Stromal cell of bone marrow (primary cell): ENCODE results near the gene LRRC37B.
"Not testable (repeated sequence)": the region's sequence is repeated elsewhere in the genome, so short reads cannot be mapped to it uniquely, and the experiment has no call there.

ENCODE experiments used
- DNase-seq: peaks from one replicate; pipeline ENCODE4 v3.0.0-alpha.2; 2012; ENCODE audit warnings: low read depth

Gene LRRC37B

DNA sequence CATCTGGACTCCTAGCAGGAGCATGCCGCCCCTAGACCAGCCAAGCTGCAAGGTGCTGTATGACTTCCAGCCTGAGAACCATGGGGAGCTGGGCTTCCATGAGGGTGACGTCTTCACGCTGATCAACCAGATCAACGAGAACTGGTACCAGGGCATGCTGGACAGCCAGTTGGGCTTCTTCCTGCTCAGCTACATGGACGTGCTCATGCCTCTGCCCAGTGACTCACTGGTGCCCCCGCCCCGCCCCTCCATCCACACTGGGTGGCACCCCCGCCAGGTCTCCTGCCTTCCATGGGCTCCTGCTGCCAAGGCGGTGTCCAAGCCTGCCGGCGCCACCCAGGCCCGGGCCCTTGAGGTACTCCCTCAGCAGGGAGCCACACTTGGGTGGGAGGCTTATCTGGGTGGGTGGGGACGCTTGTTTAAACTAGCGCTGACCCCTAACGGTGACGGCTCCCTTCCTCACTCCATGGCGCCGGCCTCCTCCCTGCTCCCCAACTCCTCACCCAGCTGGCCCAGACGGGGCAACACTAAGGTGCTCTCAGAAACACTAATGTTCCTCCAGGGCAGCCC is 34.2 kb downstream of the LRRC37B start:
- not testable (repeated sequence) for DNase-seq

DNA sequence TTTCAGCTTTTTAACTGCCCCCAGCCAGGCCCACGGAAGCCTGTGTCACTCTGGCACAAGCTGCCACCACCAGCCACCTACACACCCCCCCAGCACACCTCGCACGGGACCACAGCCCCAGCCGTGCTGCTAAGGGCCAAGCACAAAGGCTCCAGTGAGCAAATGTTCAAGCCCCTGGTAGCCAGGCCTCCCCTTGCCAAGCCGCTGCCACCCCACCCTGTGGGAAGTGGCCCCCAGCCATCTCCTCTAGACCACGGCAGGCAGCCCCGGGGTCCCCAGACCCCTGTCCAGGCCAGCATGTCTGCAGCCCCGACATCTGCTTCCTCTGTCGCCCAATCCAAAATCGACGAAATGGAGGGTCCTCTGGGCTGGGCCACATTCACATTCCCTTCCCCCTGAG is 35.1 kb downstream of the LRRC37B start:
- not testable (repeated sequence) for DNase-seq

DNA sequence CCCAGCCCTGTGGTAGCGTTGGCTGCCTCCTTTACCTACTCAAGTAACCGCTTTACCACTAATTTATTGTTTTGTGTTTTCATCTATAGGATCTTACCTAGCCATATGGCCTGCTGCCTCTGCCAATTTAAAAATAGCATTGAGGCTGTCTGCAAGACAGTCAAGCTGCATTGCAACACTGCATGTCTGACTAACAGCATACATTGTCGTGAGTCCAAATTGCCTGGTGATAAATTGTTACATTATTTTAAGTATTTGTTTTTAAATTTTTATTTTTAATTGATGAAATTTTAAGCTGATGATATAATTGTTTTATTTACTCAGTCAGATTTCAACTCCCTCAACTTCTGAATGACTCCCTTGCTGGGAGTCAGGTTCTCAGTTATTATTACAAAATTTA is 38.4 kb downstream of the LRRC37B start:
- not testable (repeated sequence) for DNase-seq

DNA sequence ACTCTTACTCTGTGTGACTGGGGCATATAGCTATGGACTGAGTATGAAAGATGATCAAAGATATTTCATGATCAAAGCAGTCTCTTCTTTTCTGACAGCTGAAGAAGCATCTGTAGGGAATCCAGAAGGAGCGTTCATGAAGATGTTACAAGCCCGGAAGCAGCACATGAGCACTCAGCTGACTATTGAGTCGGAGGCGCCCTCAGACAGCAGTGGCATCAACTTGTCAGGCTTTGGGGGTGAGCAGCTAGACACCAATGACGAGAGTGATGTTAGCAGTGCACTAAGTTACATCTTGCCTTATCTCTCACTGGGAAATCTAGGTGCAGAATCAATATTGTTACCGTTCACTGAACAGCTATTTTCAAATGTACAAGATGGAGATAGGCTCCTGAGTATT is 40.5 kb downstream of the LRRC37B start:
- not testable (repeated sequence) for DNase-seq

DNA sequence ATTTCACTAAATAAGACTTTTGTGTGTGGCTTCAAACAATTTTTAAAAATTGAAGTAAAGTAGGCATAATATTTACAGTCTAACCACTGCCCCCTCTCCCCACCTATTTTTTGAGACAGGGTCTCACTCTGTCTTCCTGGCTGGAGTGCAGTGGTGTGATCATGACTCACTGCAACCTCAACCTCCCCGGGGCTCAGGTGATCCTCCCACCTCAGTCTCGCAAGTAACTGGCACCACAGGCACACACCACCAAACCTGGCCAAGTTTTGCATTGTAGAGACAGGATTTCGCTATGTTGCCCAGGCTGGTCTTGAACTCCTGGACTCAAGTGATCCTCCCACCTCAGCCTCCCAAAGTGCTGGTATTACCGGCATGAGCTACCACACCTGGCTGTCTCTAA is 47.8 kb downstream of the LRRC37B start:
- DNase-seq, result not testable (repeated sequence)

DNA sequence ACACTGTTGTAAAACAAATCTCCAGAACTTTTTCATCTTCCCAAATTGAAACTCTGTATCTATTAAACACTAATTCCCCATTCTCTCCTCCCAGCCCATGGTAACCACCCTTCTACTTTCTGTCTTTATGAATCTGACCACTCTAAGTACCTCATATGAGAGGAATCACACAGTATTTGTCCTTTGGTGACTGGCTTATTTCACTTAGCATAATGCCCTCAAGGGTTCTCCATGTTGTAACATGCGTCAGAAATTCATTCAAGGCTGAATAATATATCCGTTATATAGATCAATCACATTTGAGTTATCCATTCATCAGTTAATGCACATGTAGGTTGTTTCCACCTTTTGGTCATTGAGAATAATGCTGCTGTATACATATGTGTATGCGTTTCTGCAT is 48.2 kb downstream of the LRRC37B start:
- not testable (repeated sequence) for DNase-seq

DNA sequence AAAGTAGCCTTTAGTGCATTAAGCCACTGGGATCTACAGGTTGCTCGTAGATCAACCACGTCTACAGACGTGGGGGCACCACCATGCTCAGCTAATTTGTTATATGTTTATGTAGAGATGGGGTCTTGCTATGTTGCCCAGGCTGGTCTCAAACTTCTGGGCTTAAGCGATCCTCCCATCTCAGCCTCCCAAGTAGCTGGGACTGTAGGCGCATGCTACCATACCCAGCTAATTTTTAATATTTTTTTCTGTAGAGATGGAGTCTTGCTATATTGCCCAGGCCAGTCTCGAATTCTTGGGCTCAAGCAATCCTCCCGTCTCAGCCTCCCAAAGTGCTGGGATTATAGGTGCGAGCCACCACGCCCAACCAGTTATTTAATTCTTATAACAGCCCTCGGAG is 49.3 kb downstream of the LRRC37B start:
- DNase-seq, result not testable (repeated sequence)

DNA sequence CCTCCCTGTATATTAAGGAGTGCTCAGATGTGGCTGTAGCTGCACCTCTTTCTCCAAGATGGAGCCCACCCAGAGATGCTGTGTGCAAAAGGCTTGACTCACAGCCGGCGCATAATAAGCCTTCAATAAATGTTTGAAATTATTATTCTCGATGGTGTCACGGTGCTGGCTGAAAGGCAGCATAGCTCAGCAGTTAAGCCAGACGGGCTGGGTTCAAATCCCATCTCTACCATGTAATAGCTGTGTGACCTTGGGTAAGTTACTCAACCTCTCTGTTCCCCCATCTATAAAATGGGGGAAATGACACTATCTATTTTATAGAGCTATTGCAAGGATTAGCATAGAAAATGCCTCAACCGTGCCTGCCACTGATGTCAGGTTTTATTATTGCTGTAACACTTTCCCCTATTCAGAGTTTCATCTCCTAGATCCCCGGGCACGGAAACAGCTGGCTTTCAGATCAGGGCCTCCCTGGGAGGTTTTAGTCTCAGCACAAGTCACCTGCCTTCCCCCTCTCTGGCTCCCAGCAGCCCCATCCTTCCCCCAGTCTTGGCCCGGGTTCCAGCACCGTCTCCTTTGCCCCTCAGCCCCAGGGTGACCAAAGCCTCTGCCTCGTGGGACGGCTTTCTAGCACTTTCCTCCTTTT is 50.4 kb downstream of the LRRC37B start:
- DNase-seq, result not testable (repeated sequence)

DNA sequence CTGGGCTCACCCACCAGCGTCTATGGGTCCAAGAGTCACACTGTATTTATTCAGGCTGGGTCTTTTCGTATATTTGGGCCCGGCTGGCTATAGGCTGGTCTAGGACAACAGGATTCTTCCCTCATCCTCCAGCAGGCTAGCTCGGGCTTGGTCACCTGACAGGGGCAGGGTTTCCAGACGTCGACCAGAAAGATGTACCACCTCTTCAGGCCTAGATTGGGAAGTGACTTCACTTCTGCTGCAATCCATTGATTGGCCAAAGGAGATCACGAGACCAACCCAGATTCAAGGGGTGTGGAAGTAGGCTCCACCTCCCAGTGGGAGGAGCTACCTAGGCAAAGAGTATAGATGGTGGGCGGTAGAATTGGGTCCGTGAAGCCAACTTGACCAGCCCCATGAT is 53.5 kb downstream of the LRRC37B start:
- DNase-seq, result not testable (repeated sequence)

DNA sequence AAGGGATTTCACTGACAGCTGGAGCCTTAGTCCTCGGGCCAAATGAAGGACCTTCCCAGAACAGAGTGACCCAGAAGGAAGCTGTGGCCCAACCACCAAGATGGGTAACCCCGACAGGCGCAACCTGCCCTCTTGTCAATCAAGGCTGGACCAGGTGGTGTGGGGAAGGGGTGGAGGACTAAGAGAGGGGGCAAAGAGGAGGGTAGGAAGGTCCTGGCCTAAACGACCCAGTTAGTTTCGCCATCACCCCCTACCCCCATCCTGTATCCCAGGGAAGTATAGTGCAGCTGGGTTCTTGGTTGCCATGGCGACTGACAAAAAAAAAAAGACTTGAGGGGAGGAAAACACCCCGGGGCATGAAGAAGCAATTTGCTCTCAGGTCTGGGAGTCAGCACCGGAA is 54.7 kb downstream of the LRRC37B start:
- DNase-seq, result not testable (repeated sequence)

DNA sequence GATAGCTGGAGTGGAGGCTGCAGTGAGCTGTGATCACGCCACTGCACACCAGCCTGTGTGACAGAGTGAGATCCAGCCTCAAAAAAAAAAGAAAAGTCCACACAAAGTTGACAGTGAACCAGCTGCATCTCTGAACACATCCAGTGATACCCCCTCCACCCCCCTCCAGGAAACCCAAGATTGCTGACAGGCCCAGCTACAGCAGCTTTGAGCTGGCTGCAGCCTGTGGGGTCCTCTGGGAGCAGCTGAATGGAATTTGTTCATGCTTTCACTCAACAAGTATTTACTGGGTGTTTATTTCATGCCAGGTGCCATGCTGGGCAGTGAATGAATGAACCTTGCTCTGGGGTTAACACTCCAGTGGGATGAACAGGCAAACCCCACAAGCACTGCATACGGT is 56.9 kb downstream of the LRRC37B start:
- DNase-seq, result not testable (repeated sequence)

DNA sequence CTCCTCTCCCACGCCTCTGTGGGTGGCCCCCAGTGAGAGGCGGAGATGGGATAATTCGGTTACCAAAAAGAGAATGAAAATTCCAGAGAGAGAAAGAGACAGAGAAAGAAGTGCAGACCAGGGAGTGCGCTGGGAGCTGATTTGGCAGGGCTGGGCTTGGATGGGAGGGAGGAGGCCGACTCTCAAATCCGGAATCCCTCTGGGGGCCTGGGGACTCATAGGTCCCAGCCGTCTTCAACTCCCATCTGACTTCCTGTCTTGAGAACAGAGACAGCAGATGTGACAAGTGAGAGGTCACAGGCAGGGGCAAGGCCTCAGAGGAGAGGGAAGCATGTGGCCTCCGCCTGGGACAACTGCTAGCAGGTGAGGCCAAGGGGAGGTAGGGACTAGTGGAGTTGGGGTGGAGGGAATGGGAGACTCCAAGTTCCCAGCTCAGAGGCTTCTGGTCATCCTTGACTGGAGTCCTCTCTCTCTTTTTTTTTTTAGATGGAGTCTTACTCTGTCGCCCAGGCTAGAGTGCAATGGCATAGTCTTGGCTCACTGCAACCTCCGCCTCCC is 59.0 kb downstream of the LRRC37B start:
- DNase-seq, result not testable (repeated sequence)

DNA sequence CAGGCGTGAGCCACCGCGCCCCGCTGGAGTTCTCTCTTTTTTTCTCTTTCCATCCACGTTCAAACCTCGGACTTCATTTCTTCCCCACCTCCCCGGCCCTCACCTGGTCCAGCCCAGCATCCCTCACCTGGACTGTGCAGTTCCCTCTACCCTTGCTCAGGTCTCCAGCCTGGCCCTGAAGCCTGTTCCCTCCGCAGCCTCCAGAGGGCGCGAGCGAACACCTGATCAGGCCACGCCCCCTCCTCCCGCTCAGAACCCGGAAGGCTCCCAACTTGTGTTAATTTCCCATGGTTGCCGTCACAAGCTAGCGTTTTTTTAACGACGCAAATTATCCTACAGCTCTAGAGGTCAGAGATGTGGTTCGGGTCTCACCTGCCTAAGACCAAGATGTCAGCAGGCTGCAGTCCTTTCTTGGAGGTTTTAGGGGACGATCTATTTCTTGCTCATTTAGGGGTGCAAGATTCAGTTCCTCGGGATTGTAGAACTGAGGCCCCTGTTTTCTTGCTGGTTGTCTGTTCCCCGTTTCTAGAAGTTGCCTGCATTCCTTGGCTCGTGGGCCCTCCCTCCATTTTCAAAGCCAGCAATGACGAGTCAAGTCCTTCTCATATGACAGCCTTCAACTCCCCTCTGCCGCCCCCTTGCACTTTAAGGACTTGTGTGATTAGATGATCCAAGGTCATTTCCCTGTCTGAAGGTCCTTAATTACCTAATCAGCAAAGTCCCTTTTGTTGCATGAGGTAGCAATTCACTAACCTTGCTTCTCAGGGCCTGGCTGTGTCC is 59.9 kb downstream of the LRRC37B start:
- not testable (repeated sequence) for DNase-seq

DNA sequence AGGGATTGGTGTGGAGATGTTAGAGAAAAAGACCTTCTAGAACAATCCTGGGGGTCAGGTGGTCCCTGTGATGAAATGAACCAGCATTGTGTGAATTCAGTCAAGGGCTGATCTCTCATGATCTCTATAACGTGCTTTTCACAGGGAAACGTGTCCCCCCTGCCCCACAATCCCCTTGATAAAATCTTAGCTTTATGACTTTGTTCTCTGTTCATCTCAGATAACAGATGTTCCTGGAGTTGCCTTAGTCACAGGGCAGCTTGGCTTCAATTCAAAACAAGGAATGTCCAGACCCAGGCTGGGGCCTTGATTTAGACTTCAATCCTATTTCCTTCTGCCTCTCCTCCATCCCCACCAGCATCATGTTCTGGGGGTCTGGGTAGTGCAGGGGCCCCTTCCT is 61.9 kb downstream of the LRRC37B start:
- not testable (repeated sequence) for DNase-seq

DNA sequence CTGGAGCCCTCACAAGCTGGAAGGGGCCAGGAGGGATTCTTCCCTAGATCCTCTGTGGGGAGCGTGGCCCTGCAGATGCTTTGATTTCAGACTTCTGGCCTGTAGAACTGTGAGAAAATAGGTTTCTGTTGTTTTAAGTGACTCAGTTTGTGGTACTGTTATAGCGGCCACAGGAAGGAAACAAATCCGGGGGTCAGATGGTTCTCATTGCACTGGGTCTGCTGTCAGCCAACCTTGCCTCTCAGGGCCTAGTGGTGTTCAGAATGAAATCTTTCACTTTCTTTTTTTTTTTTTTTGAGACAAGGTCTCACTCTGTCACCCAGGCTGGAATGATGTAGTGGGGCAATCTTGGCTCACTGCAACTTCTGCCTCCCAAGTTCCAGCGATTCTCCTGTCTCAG is 64.8 kb downstream of the LRRC37B start:
- DNase-seq, result not testable (repeated sequence)

DNA sequence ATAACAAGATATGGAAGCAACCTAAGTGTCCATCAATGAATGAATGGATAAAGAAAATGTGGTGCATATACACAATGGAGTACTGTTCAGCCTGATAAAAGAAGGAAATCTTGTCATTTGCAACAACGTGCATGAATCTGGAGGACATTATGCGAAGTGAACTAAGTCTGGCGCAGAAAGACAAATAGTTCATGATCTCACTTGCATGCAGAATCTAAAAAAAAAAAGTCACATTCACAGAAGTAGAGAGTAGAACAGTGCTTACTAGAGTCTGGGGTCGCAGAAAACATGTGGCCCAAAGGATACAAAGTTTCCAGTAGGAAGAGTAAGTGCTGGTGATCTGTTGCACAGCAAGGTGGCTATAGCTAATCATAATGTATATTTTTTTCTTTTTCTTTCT is 65.9 kb downstream of the LRRC37B start:
- not testable (repeated sequence) for DNase-seq

DNA sequence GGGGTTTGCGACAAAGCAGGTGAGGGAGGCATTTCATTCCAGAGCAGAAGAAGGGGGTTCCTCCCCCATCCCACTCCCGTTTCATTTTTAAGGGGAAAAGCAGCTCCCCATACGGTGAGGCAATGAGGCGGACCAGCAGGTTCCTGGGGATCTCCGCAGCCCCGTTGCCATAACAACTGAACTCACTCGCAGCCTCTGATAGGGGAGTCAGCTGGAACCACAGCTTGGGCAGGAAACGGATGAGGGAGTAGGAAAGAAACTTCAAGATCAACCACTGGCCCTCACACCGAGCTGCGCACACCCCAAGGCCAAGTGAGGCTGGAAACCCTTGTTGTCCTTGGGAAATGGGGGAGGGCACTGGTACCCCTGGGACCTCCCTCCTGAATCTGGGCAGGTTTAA is 72.6 kb downstream of the LRRC37B start:
- peak; percentile 27 for DNase-seq

DNA sequence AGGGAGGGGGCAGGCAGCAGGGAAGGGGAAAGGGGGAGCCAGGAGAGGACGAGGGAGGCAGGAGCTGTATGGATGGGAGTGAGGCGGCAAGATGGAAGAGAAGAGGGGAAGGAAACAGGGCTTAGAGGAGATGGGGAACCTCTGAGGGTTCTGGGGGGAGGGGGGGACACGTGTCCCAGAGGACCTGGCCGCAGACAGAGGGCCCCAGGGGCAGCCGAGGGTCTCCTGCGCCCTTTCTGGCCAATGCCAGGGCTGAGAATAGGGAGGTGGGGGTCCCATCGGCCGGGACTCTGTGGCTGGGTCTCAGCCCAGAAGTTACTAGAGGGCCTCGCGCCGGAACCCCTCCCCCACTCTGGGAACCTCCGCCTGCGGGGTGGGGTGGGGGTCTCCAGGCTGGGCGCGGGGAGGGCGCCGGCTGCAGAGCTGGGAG is 76.4 kb downstream of the LRRC37B start:
- DNase-seq, result not testable (repeated sequence)

DNA sequence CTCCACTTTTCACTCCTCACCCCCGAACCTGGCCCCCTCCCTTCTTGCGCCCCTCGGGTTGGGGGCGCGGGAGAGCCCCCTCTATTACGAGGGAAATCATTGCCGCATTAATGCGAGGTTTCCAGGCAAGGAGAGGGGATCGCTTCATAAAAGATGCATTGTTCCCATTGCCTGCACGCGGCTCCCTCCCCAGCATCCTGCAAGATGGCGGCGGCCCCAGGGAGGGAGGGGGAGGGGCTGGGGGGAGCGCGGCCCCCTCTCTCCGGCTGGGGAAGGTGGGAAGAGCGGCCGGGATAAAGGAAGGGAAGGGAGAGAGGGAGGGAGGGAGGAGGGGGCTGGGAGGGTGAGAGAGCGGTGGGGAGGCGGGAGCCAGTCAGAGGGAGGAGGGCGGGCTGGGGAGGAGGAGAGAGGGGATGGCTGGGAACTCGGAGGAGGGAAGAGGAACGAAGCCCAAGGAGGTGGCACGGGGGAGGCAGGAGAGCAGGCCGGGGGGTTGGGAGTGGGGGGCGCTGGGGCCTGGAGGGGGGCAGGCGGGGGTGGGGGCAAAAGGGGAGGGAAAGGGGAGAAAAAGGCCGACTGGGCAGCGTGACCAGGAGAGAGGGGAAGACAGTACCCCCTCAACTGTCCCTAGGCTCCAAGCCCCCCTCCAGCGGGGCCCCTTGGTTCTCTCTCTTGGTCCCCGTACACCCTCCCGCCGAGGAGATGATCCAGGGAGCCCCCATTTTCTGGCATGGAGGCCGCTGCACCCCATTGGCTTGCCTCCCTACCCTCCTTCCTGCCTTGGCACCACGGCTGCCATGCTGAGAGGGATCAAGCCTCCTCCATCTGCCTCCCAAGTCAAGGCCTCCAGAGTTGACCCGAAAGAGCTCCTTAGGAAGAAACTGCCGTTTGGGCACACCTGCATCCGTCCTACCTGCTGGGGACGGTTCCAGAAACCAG is 77.1 kb downstream of the LRRC37B start:
- not testable (repeated sequence) for DNase-seq

DNA sequence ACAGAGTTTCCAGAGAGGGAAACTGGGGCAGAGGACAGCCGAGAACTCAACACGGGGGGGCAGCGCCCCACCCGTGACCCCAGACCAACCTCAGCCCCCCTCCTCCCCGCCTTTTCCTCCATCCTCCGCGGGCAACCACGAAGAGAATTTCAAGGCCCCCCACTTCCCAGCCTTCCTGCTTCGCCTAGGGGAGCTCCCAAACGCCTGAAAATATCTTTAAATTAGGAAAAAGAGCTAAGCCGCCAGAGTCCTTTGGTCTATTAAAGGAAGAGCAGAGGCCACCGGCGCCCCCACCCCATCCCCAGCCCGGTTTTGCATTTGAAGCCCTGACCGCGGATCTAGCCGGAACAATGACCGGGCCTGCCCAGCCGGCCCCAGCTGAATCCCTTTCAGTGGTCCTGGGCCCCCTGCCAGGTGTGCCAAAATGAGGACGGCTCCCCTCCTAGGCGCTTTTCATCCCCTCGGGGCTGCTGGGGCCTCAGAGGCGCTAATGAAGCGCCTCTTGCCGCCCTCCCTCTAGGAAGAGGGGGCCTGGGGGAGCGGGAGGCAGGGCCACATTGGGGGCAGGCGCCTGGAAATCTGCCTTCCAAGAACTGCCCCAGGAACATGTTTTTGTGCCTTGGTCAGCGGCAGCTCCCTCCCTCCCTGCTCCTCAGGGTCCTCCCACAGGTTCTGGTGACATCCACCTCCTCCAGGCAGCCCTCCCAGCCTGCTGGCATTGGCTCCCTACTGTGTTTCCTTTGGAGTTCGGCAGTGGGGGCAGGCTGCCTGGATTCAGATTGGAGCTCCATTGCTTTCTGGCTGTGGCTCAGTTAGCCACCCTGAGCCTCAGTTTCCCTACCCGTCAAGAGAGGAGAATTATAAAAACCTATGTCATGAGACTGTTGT is 78.0 kb downstream of the LRRC37B start:
- not testable (repeated sequence) for DNase-seq

DNA sequence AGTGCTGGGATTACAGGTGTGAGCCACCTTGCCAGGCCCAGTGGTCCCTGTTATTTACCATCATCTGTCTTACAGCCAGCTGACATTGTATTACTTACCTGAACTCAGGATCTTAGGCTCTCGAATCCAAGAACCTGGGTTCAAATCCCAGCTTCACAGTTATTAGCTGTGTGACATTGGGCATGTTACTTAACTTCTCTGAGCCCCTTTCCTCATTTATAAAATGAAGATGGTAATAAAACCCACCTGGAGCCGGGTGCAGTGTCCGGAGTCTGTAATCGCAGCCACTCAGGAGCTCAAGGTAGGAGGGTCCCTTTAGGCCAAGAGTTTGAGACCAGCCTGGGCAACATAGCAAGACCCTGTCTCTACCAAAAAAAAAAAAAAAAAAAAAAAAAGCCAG is 79.7 kb downstream of the LRRC37B start:
- DNase-seq, result not testable (repeated sequence)
